GM12878 (cell line): ENCODE measurements around the gene DUSP10. TPM values are rescaled to one million over a fixed set of nuclear protein-coding genes. Genes with fewer than 3 reads are reported as not detected.

Experiments used
- ATAC-seq: fragments of 200-7000 bp; cut with Tn5 transposase; 3 replicates; pipeline ENCODE4 v1.9.1; 2020; ENCODE audit warnings: mild to moderate bottlenecking, moderate library complexity
- BruUV-seq: library from RNA; stranded (reverse); fragments of 400-500 nt; replicated peaks from 2 replicates; lab custom pipeline; 2021; lab: Mats Ljungman, UMichigan
- CTCF ChIA-PET: fragments of 300-600 bp; sonication (Branson Sonifier 250); formaldehyde crosslinking; extraction: SDS; loops from one replicate; lab custom pipeline; 2021; ENCODE audit warnings: inconsistent platforms; lab: Yijun Ruan, JAX
- POLR2A ChIA-PET: fragments of 350-600 bp; formaldehyde crosslinking; extraction: SDS; loops from one replicate; lab custom pipeline; 2021; ENCODE audit warnings: inconsistent platforms; lab: Charles Lee
- RAD21 ChIA-PET: fragments of 300-600 bp; sonication (Branson Sonifier 250); formaldehyde crosslinking; loops from one replicate; lab custom pipeline; 2023; ENCODE audit warnings: antibody characterized with exemption; ENCODE audit not compliant: unreplicated experiment; lab: Charles Lee
- SMC1A ChIA-PET: fragments of 300-600 bp; sonication (Branson Sonifier 250); formaldehyde crosslinking; loops from one replicate; lab custom pipeline; 2023; ENCODE audit not compliant: unreplicated experiment, uncharacterized antibody; lab: Charles Lee
- DNase-seq: peaks from one replicate; pipeline ENCODE4 v3.0.0-alpha.2; 2011; ENCODE audit warnings: low read depth, low spot score
- FAIRE-seq: peaks from 3 replicates; lab custom pipeline; 2011; peaks lifted over from hg19 to GRCh38; lab: Jason Lieb, UNC
- H2AFZ ChIP-seq: 2 replicates; pipeline ENCODE4 v1.6.0; 2011; ENCODE audit warnings: low read depth, low read length, control low read depth; ENCODE audit not compliant: control insufficient read depth
- H3K27ac ChIP-seq: 2 replicates; pipeline ENCODE4 v1.5.1; 2011; ENCODE audit warnings: control low read depth; ENCODE audit not compliant: control insufficient read depth, insufficient read depth
- H3K27me3 ChIP-seq, 2 experiments: replicated peaks in 1 of 2; 2 replicates each; pipeline versions ENCODE4 v1.6.0 to v1.6.1; 2011; ENCODE audit warnings: low read length in 1 of 2; ENCODE audit not compliant: control insufficient read depth in 2 of 2, insufficient read depth in 2 of 2
- H3K36me3 ChIP-seq, 2 experiments: 2 replicates each; pipeline ENCODE4 v1.5.1; 2011; ENCODE audit warnings: low read length in 1 of 2; ENCODE audit not compliant: control insufficient read depth in 2 of 2, insufficient read depth in 2 of 2
- H3K4me1 ChIP-seq: 2 replicates; pipeline ENCODE4 v1.6.1; 2011; ENCODE audit warnings: mild to moderate bottlenecking, low read length, moderate library complexity, mixed read lengths; ENCODE audit not compliant: control insufficient read depth, insufficient read depth
- H3K4me2 ChIP-seq: 2 replicates; pipeline ENCODE4 v1.6.0; 2011; ENCODE audit warnings: control low read depth; ENCODE audit not compliant: control insufficient read depth, insufficient read depth
- H3K4me3 ChIP-seq: fragments of 200-600 bp; sonication (generic); 2 replicates; pipeline ENCODE4 v1.5.1; 2016
- H3K79me2 ChIP-seq: 2 replicates; pipeline ENCODE4 v1.6.0; 2011; ENCODE audit warnings: low read length; ENCODE audit not compliant: control insufficient read depth, insufficient read depth
- H3K9ac ChIP-seq: 2 replicates; pipeline ENCODE4 v1.8.0; 2011; ENCODE audit warnings: low read length, control low read depth, mixed read lengths; ENCODE audit not compliant: control insufficient read depth, insufficient read depth
- H3K9me3 ChIP-seq: replicated peaks from 3 replicates; pipeline ENCODE4 v1.5.1; 2011; ENCODE audit warnings: mild to moderate bottlenecking, low read length; ENCODE audit not compliant: control insufficient read depth, insufficient read depth
- H4K20me1 ChIP-seq: 2 replicates; pipeline ENCODE4 v1.6.0; 2011; ENCODE audit not compliant: control insufficient read depth, insufficient read depth
- BACH1 ChIP-seq: fragments of 450-650 bp; IDR thresholded peaks from 2 replicates; pipeline ENCODE4 v1.6.1; 2017; ENCODE audit warnings: mild to moderate bottlenecking, borderline replicate concordance
- BCL3 ChIP-seq: IDR thresholded peaks from 2 replicates; pipeline ENCODE4 v1.6.1; 2011; ENCODE audit warnings: borderline replicate concordance, low read depth, mild to moderate bottlenecking, moderate library complexity, low read length; ENCODE audit not compliant: insufficient read depth, poor library complexity, severe bottlenecking
- CBX3 ChIP-seq: fragments of 200-600 bp; sonication (generic); IDR thresholded peaks from 2 replicates; pipeline ENCODE4 v1.6.1; 2016; ENCODE audit warnings: low read depth, borderline replicate concordance
- CHD2 ChIP-seq: IDR thresholded peaks from 2 replicates; pipeline ENCODE4 v1.6.1; 2011; ENCODE audit warnings: low read depth, low read length, improper control_type of control experiment, borderline replicate concordance
- EP300 ChIP-seq, 2 experiments: fragments of 150-350 bp in 1 of 2; IDR thresholded peaks; 2 replicates each; pipeline ENCODE4 v1.6.1; 2011 to 2012; ENCODE audit warnings: low read depth in 2 of 2, low read length in 2 of 2, borderline replicate concordance in 1 of 2, improper control_type of control experiment in 1 of 2, inconsistent platforms in 1 of 2; ENCODE audit not compliant: control insufficient read depth in 1 of 2
- ETV6 ChIP-seq, 2 experiments: fragments of 450-650 bp in 1 of 2; IDR thresholded peaks in 1 of 2; conservative IDR thresholded peaks in 1 of 2; 2 replicates each; pipeline ENCODE4 v1.6.1; 2014; ENCODE audit warnings: antibody characterized with exemption in 1 of 2, borderline replicate concordance in 1 of 2, low read depth in 1 of 2, mild to moderate bottlenecking in 1 of 2, moderate library complexity in 1 of 2
- IRF3 ChIP-seq: fragments of 450-650 bp; IDR thresholded peaks from 2 replicates; pipeline ENCODE4 v1.6.1; 2014; ENCODE audit warnings: mild to moderate bottlenecking
- IRF4 ChIP-seq: IDR thresholded peaks from 2 replicates; pipeline ENCODE4 v1.6.1; 2011; ENCODE audit warnings: low read depth, low read length
- MEF2B ChIP-seq: fragments of 450-650 bp; IDR thresholded peaks from 2 replicates; pipeline ENCODE4 v1.6.1; 2018; ENCODE audit warnings: mild to moderate bottlenecking, moderate library complexity; ENCODE audit not compliant: partially characterized antibody, poor library complexity, severe bottlenecking
- MXI1 ChIP-seq: fragments of 150-350 bp; IDR thresholded peaks from 2 replicates; pipeline ENCODE4 v1.6.1; 2011; ENCODE audit warnings: low read depth, mild to moderate bottlenecking, inconsistent platforms, low read length, improper control_type of control experiment
- STAT3 ChIP-seq: IDR thresholded peaks from 2 replicates; pipeline ENCODE4 v1.6.1; 2011; ENCODE audit warnings: low read depth, low read length, improper control_type of control experiment
- TARDBP ChIP-seq: IDR thresholded peaks from 2 replicates; pipeline ENCODE4 v1.6.1; 2016; ENCODE audit warnings: borderline replicate concordance
- TCF3 ChIP-seq: IDR thresholded peaks from 2 replicates; pipeline ENCODE4 v1.6.1; 2012; ENCODE audit warnings: low read depth, mild to moderate bottlenecking, low read length, borderline replicate concordance; ENCODE audit not compliant: insufficient read depth
- WGBS: methylation state at CpG from one replicate; pipeline ENCODE4 v1.1.6; 2016; ENCODE audit warnings: low lambda C conversion rate; ENCODE audit not compliant: insufficient replicate concordance, insufficient coverage; ENCODE audit errors: missing lambda C conversion rate; 5-methylcytosine and 5-hydroxymethylcytosine counted together
- in situ Hi-C: fragments of 300-500 bp; cut with MboI; formaldehyde crosslinking; loops from 9 replicates; pipeline ENCODE4 v1.14.3; 2018; ENCODE audit warnings: mixed read lengths
- intact Hi-C: fragments of 100-400 bp; cut with micrococcal nuclease; formaldehyde crosslinking; loops from one replicate; pipeline ENCODE4 v1.14.2; 2022; ENCODE audit not compliant: unreplicated experiment
- polyA plus RNA-seq, 11 experiments: library from polyadenylated mRNA; depleted of rRNA in 4 of 11; unstranded in 6 of 11; stranded (reverse) in 5 of 11; fragments of >200 nt; fragmentation: Nextera tagmentation in 4 of 11; fragmentation: Illumina TruSeq in 1 of 11; extraction: Ambion mirVana in 4 of 11; extraction: Trizol in 1 of 11; gene quantifications; 1 replicate in 1 of 11; 2 replicates in 10 of 11; pipeline versions ENCODE4 v1.2.1 to v1.2.3, GENCODE V29; 2011 to 2016; ENCODE audit warnings: inconsistent platforms in 2 of 11, missing spikeins in 2 of 11, low read depth in 1 of 11
- total RNA-seq, 4 experiments: library from RNA; depleted of rRNA in 3 of 4; stranded (reverse); fragments of >200 nt in 3 of 4; fragmentation: Illumina TruSeq in 1 of 4; extraction: Trizol in 1 of 4; gene quantifications; 2 replicates each; pipeline versions ENCODE4 v1.2.1 to v1.2.3, GENCODE V29; 2013 to 2021
- TF ChIP-seq, protein P1 (sequence below): fragments of 450-650 bp; formaldehyde crosslinking; IDR thresholded peaks from 2 replicates; pipeline ENCODE4 v1.4.0; 2022; ENCODE audit warnings: mild to moderate bottlenecking, moderate library complexity

The DUSP10 gene
- total and polyA plus RNA-seq, 10 of the 15 experiments (the other 5 are each of a cell fraction or from before 2014, with no cell fraction given) = 20.3 to 38.4 (median 27.8) TPM

GRCh38 chr1:221788466-221788865 is 46.6 kb upstream of the DUSP10 start:
- WGBS = 87% methylated on average over 6 of the region's 6 CpGs
- no peaks in the 10 kb centered on the region for H4K20me1 ChIP-seq
- CTCF ChIA-PET = interaction anchor here (3.9 kb wide), 1 partner anchor 9 kb away, joined by 17 read pairs; no protein-coding TSS in a partner anchor
- DNase-seq (no peak), ATAC-seq (no peak), FAIRE-seq (no peak)
- SMC1A ChIA-PET = interaction anchor here (1.8 to 4.2 kb wide), 4 partner anchors 9 to 89 kb away, joined by 6 to 32 read pairs (median 10); no protein-coding TSS in a partner anchor
- no TSS peak for BruUV-seq
- no peaks in the 10 kb centered on the region for H3K27me3 ChIP-seq
- H3K36me3 ChIP-seq = no peaks in the 10 kb centered on the region
- peaks cover 17% of the 10 kb centered on the region for H3K4me1 ChIP-seq
- H3K9ac ChIP-seq = no peak overlapping the region
- RAD21 ChIA-PET = no interaction called here
- POLR2A ChIA-PET = interaction anchor here (0.7 kb wide), 1 partner anchor 8 kb away, joined by 3 read pairs; no protein-coding TSS in a partner anchor
- H3K9me3 ChIP-seq = no peaks in the 10 kb centered on the region
- H3K4me2 ChIP-seq = no peak overlapping the region
- H3K4me3 ChIP-seq = no peak overlapping the region
- no peaks in the 10 kb centered on the region for H3K79me2 ChIP-seq
- intact Hi-C loops (no loop called here), in situ Hi-C loops (no loop called here)
- H2AFZ ChIP-seq = no peak overlapping the region
- no peak overlapping the region for H3K27ac ChIP-seq
- TF ChIP-seq STAT3 = no peak
- no peak for TF ChIP-seq BCL3
- no peak for TF ChIP-seq TCF3
- no peak for TF ChIP-seq BACH1
- no peak for TF ChIP-seq MXI1
- no peak for TF ChIP-seq ETV6 (conservative IDR thresholded peaks at IDR 0.05 in 1 of 2, IDR thresholded peaks at IDR 0.05 in 1 of 2; ENCODE audit: borderline replicate concordance in 1 of 2, low read depth in 1 of 2)
- TF ChIP-seq EP300 (IDR thresholded peaks at IDR 0.05; ENCODE audit: borderline replicate concordance in 1 of 2, control insufficient read depth in 1 of 2, low read depth in 2 of 2, low read length in 2 of 2) = no peak
- TF ChIP-seq, protein P1, sequence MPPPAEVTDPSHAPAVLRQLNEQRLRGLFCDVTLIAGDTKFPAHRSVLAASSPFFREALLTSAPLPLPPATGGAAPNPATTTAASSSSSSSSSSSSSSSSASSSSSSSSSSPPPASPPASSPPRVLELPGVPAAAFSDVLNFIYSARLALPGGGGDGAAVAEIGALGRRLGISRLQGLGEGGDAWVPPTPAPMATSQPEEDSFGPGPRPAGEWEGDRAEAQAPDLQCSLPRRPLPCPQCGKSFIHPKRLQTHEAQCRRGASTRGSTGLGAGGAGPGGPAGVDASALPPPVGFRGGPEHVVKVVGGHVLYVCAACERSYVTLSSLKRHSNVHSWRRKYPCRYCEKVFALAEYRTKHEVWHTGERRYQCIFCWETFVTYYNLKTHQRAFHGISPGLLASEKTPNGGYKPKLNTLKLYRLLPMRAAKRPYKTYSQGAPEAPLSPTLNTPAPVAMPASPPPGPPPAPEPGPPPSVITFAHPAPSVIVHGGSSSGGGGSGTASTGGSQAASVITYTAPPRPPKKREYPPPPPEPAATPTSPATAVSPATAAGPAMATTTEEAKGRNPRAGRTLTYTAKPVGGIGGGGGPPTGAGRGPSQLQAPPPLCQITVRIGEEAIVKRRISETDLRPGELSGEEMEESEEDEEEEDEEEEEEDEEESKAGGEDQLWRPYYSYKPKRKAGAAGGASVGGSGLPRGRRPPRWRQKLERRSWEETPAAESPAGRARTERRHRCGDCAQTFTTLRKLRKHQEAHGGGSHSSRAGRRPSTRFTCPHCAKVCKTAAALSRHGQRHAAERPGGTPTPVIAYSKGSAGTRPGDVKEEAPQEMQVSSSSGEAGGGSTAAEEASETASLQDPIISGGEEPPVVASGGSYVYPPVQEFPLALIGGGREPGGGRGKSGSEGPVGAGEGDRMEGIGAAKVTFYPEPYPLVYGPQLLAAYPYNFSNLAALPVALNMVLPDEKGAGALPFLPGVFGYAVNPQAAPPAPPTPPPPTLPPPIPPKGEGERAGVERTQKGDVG (CRISPR knock-in tag) = no peak
- TF ChIP-seq CHD2 = no peak
- TF ChIP-seq MEF2B = no peak
- TF ChIP-seq IRF3 = no peak
- TF ChIP-seq IRF4 = no peak
- TF ChIP-seq CBX3 = no peak
- no peak for TF ChIP-seq TARDBP
